ENCODE data around the gene SVEP1.

The SVEP1 gene

GRCh38 chr9:110463499-110463898 is 116.0 kb downstream of the SVEP1 start:
- Histone ChIP-seq H2AFZ (ENCODE audit: low read length) (no peak overlapping the region), H3K18ac (ENCODE audit: low read length) (no peak overlapping the region), H4K8ac (ENCODE audit: low read depth, low read length) (no peak overlapping the region), H3K79me1 (ENCODE audit: low read depth, low read length) (no peaks in the 10 kb centered on the region), H2BK120ac (ENCODE audit: low read depth, low read length) (no peak overlapping the region), H3K36me3 (replicated peaks in 1 of 2; ENCODE audit: control insufficient read depth in 2 of 2, insufficient read depth in 2 of 2, low read length in 2 of 2) (no peaks in the 10 kb centered on the region), H3K4me3 (ENCODE audit: low read length in 2 of 2) (no peak overlapping the region), H3K9me3 (replicated peaks in 1 of 2; ENCODE audit: control insufficient read depth in 2 of 2, insufficient read depth in 1 of 2, low read depth in 1 of 2, low read length in 2 of 2) (no peaks in the 10 kb centered on the region), H2AK5ac (ENCODE audit: low read depth, low read length) (no peak overlapping the region), H3K4me1 (ENCODE audit: control insufficient read depth in 2 of 2, insufficient read depth in 1 of 2, low read depth in 1 of 2, low read length in 2 of 2) (no peaks in the 10 kb centered on the region), H2BK12ac (ENCODE audit: low read length) (no peak overlapping the region), H3K14ac (ENCODE audit: low read length) (no peak overlapping the region), H3K27ac (replicated peaks; ENCODE audit: low read length) (no peak overlapping the region), H4K91ac (ENCODE audit: low read depth, low read length, poor library complexity) (no peak overlapping the region), H2BK5ac (ENCODE audit: low read length) (no peak overlapping the region), H3K27me3 (ENCODE audit: control insufficient read depth in 3 of 3, insufficient read depth in 3 of 3, low read depth in 1 of 3, low read length in 3 of 3) (no peaks in the 10 kb centered on the region), H3K9ac (ENCODE audit: low read depth, low read length, poor library complexity) (no peak overlapping the region), H2BK15ac (ENCODE audit: low read length) (no peak overlapping the region), H3K23ac (ENCODE audit: low read depth, low read length, poor library complexity) (no peak overlapping the region), H3K4me2 (ENCODE audit: insufficient read depth, low read length, poor library complexity, severe bottlenecking) (no peak overlapping the region), H3K4ac (ENCODE audit: low read length) (no peak overlapping the region)
- no CpG with 5 or more reads among the region's 3 CpGs for WGBS, 2 donors (ENCODE audit: extremely low coverage in 2 of 2, insufficient read length in 2 of 2, insufficient replicate concordance in 1 of 2)
- no peak for DNase-seq (ENCODE audit: low spot score)

- H3K4me3 ChIP-seq (ENCODE audit: low read length in 2 of 2), result no peak overlapping the region
- DNase-seq (ENCODE audit: low spot score), result no peak
- WGBS, 2 donors (ENCODE audit: extremely low coverage in 2 of 2, insufficient read length in 2 of 2, insufficient replicate concordance in 1 of 2), result no CpG with 5 or more reads among the region's 3 CpGs
Measured at GRCh38 chr9:110457245-110457644, 122.3 kb downstream of the SVEP1 start.

GRCh38 chr9:110456681-110457080 is 122.9 kb downstream of the SVEP1 start:
- H3K27me3 ChIP-seq (ENCODE audit: control insufficient read depth in 3 of 3, insufficient read depth in 3 of 3, low read depth in 1 of 3, low read length in 3 of 3), result no peaks in the 10 kb centered on the region
- H2BK120ac ChIP-seq (ENCODE audit: low read depth, low read length), result no peak overlapping the region
- H2BK5ac ChIP-seq (ENCODE audit: low read length), result no peak overlapping the region
- H3K4me1 ChIP-seq (ENCODE audit: control insufficient read depth in 2 of 2, insufficient read depth in 1 of 2, low read depth in 1 of 2, low read length in 2 of 2), result no peaks in the 10 kb centered on the region
- H3K18ac ChIP-seq (ENCODE audit: low read length), result no peak overlapping the region
- no peak overlapping the region for H4K8ac ChIP-seq (ENCODE audit: low read depth, low read length)
- no peaks in the 10 kb centered on the region for H3K79me1 ChIP-seq (ENCODE audit: low read depth, low read length)
- no peak overlapping the region for H3K4me3 ChIP-seq (ENCODE audit: low read length in 2 of 2)
- H3K4ac ChIP-seq (ENCODE audit: low read length), result no peak overlapping the region
- H2AFZ ChIP-seq (ENCODE audit: low read length), result no peak overlapping the region
- no peak overlapping the region for H3K14ac ChIP-seq (ENCODE audit: low read length)
- no CpG with 5 or more reads among the region's 1 CpG for WGBS, 2 donors (ENCODE audit: extremely low coverage in 2 of 2, insufficient read length in 2 of 2, insufficient replicate concordance in 1 of 2)
- H2AK5ac ChIP-seq (ENCODE audit: low read depth, low read length), result no peak overlapping the region
- H3K23ac ChIP-seq (ENCODE audit: low read depth, low read length, poor library complexity), result no peak overlapping the region
- no peak overlapping the region for H2BK15ac ChIP-seq (ENCODE audit: low read length)
- H3K36me3 ChIP-seq (replicated peaks in 1 of 2; ENCODE audit: control insufficient read depth in 2 of 2, insufficient read depth in 2 of 2, low read length in 2 of 2), result no peaks in the 10 kb centered on the region
- H2BK12ac ChIP-seq (ENCODE audit: low read length), result no peak overlapping the region
- H3K9ac ChIP-seq (ENCODE audit: low read depth, low read length, poor library complexity), result no peak overlapping the region
- no peak for DNase-seq (ENCODE audit: low spot score)
- no peak overlapping the region for H4K91ac ChIP-seq (ENCODE audit: low read depth, low read length, poor library complexity)
- no peak overlapping the region for H3K4me2 ChIP-seq (ENCODE audit: insufficient read depth, low read length, poor library complexity, severe bottlenecking)
- no peaks in the 10 kb centered on the region for H3K9me3 ChIP-seq (replicated peaks in 1 of 2; ENCODE audit: control insufficient read depth in 2 of 2, insufficient read depth in 1 of 2, low read depth in 1 of 2, low read length in 2 of 2)
- no peak overlapping the region for H3K27ac ChIP-seq (replicated peaks; ENCODE audit: low read length)

More at GRCh38 chr9:110457245-110457644, 122.3 kb downstream of the SVEP1 start:
- H3K18ac ChIP-seq (ENCODE audit: low read length), result no peak overlapping the region
- H3K27ac ChIP-seq (replicated peaks; ENCODE audit: low read length), result no peak overlapping the region
- H3K36me3 ChIP-seq (replicated peaks in 1 of 2; ENCODE audit: control insufficient read depth in 2 of 2, insufficient read depth in 2 of 2, low read length in 2 of 2), result no peaks in the 10 kb centered on the region
- H3K23ac ChIP-seq (ENCODE audit: low read depth, low read length, poor library complexity), result no peak overlapping the region
- no peak overlapping the region for H2BK12ac ChIP-seq (ENCODE audit: low read length)
- no peaks in the 10 kb centered on the region for H3K27me3 ChIP-seq (ENCODE audit: control insufficient read depth in 3 of 3, insufficient read depth in 3 of 3, low read depth in 1 of 3, low read length in 3 of 3)
- no peak overlapping the region for H2BK15ac ChIP-seq (ENCODE audit: low read length)
- no peaks in the 10 kb centered on the region for H3K4me1 ChIP-seq (ENCODE audit: control insufficient read depth in 2 of 2, insufficient read depth in 1 of 2, low read depth in 1 of 2, low read length in 2 of 2)
- H2AK5ac ChIP-seq (ENCODE audit: low read depth, low read length), result no peak overlapping the region
- H2AFZ ChIP-seq (ENCODE audit: low read length), result no peak overlapping the region
- H2BK5ac ChIP-seq (ENCODE audit: low read length), result no peak overlapping the region
- no peak overlapping the region for H4K91ac ChIP-seq (ENCODE audit: low read depth, low read length, poor library complexity)
- H3K4ac ChIP-seq (ENCODE audit: low read length), result no peak overlapping the region
- H2BK120ac ChIP-seq (ENCODE audit: low read depth, low read length), result no peak overlapping the region
- no peak overlapping the region for H3K4me2 ChIP-seq (ENCODE audit: insufficient read depth, low read length, poor library complexity, severe bottlenecking)
- no peak overlapping the region for H3K9ac ChIP-seq (ENCODE audit: low read depth, low read length, poor library complexity)
- no peaks in the 10 kb centered on the region for H3K9me3 ChIP-seq (replicated peaks in 1 of 2; ENCODE audit: control insufficient read depth in 2 of 2, insufficient read depth in 1 of 2, low read depth in 1 of 2, low read length in 2 of 2)
- no peak overlapping the region for H3K14ac ChIP-seq (ENCODE audit: low read length)
- H3K79me1 ChIP-seq (ENCODE audit: low read depth, low read length), result no peaks in the 10 kb centered on the region
- H4K8ac ChIP-seq (ENCODE audit: low read depth, low read length), result no peak overlapping the region

- Histone ChIP-seq H2BK15ac (ENCODE audit: low read length) (no peak overlapping the region), H3K27ac (replicated peaks; ENCODE audit: low read length) (no peak overlapping the region), H3K14ac (ENCODE audit: low read length) (no peak overlapping the region), H3K79me1 (ENCODE audit: low read depth, low read length) (no peaks in the 10 kb centered on the region), H3K9me3 (replicated peaks in 1 of 2; ENCODE audit: control insufficient read depth in 2 of 2, insufficient read depth in 1 of 2, low read depth in 1 of 2, low read length in 2 of 2) (no peaks in the 10 kb centered on the region), H2BK5ac (ENCODE audit: low read length) (no peak overlapping the region), H3K27me3 (ENCODE audit: control insufficient read depth in 3 of 3, insufficient read depth in 3 of 3, low read depth in 1 of 3, low read length in 3 of 3) (no peaks in the 10 kb centered on the region), H3K4me1 (ENCODE audit: control insufficient read depth in 2 of 2, insufficient read depth in 1 of 2, low read depth in 1 of 2, low read length in 2 of 2) (no peaks in the 10 kb centered on the region), H4K8ac (ENCODE audit: low read depth, low read length) (no peak overlapping the region), H3K4me3 (ENCODE audit: low read length in 2 of 2) (no peak overlapping the region), H3K18ac (ENCODE audit: low read length) (no peak overlapping the region), H2BK120ac (ENCODE audit: low read depth, low read length) (no peak overlapping the region), H4K91ac (ENCODE audit: low read depth, low read length, poor library complexity) (no peak overlapping the region), H3K23ac (ENCODE audit: low read depth, low read length, poor library complexity) (no peak overlapping the region), H3K4ac (ENCODE audit: low read length) (no peak overlapping the region), H3K4me2 (ENCODE audit: insufficient read depth, low read length, poor library complexity, severe bottlenecking) (no peak overlapping the region), H2AFZ (ENCODE audit: low read length) (no peak overlapping the region), H2AK5ac (ENCODE audit: low read depth, low read length) (no peak overlapping the region), H3K36me3 (replicated peaks in 1 of 2; ENCODE audit: control insufficient read depth in 2 of 2, insufficient read depth in 2 of 2, low read length in 2 of 2) (no peaks in the 10 kb centered on the region), H3K9ac (ENCODE audit: low read depth, low read length, poor library complexity) (no peak overlapping the region), H2BK12ac (ENCODE audit: low read length) (no peak overlapping the region)
- DNase-seq (ENCODE audit: low spot score), result no peak
Measured at GRCh38 chr9:110455860-110456259, 123.7 kb downstream of the SVEP1 start.
